Activated CD8-positive, alpha-beta memory T cell treated with anti-CD3 and anti-CD28 coated beads for 4 hours (primary cell): Measurements from ENCODE around the gene PHF21B.
"Not testable (repeated sequence)": the region's sequence is repeated elsewhere in the genome, so short reads cannot be mapped to it uniquely, and the experiment has no call there.

Source experiments
- DNase-seq, 2 donors: peaks; one replicate each; pipeline ENCODE4 v3.0.0-alpha.2; 2020; ENCODE audit warnings: low read depth in 2 of 2

The PHF21B gene

DNA sequence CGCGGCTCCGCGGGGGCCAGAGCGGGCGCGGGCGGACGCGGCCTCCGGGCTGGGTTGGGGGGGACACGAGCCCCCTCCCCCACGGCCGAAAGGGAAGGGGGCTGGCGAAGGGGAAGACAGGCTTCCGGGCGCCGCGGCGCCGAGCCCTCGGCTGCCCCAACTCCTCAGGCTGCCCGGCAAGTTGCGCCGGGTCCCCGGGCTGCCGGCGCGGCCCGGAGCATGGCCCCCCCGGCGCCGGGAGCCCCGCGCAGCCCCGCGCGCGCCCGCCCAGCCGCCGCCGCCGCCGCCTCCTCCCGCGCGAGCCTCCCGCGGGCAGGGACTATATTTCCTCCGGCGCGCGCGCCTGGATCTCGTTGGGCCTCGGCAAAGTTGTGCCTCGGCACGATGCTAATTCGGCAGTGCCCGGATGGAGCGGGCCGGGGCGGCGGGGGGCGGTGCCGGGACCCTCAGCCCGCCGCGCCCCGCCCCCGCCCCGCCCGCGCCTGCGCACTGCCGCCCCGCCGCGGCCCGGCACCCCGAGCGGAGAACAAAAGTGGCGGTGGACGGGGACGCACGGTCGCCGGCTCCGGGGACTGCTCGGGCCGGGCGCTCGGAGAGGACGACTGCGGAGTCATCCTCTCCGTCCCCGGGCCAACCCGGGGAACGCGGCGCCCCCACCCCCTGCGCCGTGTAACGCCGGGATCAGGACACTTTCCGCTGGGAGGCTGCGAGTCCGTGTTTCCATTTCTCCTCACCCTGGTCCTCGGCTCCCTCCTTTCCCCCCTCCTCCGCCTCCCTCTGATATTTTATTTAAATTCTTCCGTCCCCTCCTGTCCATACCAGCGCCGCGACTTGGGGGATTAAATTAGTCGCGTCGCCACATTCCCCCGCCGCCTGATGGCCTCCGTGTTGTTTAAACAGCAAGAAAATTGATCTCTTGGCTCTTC is at the start of gene PHF21B:
Gene PHF21B, minus strand, starts transcription at position 400 of the 926 bp plus-strand sequence. CDS start 456 bp downstream, outside the sequence.
- no peak for DNase-seq

DNA sequence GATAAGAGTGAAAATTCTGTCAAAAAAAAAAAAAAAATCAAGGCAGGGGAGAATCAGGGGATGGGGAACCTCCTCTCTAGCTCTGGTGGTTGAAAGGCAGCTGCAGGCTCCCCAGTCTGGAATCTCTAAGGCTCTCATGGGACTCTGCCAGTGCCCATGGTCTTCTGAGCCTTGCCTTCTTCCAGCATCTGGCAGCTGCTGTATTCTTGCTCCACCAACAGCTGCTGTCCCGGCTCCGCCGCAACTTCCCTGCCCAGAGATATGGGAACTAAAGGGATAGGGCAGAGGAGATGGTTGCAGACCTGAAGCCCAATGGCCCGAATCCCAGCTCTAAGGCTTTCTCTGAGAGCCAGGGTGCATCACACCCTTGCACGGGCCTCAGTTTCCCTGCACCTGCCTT is 49.5 kb upstream of the PHF21B start:
- DNase-seq: no peak

DNA sequence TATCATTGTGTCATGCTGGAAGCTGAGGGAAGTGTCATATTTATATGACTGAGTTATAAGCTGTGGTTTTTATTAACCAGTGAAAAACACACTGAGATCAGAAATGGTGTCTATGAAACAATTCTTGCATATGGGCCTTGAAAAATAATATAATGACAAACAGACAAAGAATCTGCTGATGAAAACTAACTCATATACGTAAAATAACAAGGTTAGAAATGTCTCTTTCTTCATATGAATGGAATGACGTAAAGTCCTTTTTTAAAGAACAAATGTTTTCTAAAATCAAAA is 48.8 kb upstream of the PHF21B start:
- DNase-seq: no peak

DNA sequence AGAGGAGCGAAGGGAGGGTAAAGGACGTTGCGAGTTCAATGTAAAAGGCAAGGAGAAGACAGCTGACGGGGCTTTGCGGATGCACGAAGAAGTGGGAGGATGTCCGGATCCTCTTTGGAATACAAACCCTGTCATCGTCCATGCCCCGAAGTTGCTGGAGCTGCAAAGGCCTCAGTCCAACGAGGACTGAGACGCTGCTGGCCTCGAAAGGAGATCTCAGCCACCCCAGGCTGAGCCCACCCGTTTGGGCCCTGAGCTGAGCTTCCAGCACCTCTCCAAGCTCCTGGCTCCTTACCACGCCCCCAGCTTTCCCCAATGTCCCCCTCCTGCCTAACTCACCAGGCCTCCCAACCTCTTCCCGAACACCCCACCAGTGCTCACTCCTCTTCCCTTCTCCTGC is 46.1 kb upstream of the PHF21B start:
- no peak for DNase-seq

DNA sequence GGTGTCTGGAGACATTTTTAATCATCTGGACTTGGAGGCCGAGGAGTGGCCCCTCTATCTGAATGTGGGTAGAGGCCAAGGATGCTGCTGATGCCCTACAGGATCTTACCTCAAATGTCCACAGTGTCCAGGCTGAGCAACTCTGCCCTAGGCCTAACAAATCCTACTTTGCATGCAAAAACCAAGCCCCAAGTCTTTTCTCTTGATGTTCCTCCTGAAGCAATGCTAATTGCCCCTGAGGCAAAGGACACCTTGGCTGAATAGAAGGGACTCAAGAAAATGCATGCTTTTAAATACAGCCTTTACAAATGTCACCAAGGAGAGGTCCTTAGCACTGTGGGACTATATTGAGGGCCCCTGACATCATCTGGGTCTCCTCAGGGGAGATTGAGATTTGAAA is 43.8 kb upstream of the PHF21B start:
- DNase-seq: no peak

DNA sequence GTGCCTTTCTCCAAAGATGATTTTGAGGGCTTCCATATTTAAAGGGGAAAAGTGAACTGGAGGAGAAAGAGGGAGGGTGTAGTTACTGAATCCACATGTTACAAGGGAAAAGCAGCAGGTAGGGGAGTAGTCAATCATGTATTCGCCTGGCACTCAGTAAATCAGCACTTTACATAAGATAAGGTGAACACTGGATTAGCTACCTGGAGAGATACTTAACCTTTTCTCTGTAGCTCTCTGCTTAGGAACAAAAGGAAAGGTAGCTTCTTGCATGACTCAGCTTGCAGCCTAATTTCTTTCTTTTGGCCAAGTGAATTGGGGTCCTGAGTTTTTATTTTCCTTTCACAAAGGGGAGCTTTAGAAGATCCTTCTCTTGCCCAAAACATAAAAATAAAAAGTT is 43.3 kb upstream of the PHF21B start:
- no peak for DNase-seq

DNA sequence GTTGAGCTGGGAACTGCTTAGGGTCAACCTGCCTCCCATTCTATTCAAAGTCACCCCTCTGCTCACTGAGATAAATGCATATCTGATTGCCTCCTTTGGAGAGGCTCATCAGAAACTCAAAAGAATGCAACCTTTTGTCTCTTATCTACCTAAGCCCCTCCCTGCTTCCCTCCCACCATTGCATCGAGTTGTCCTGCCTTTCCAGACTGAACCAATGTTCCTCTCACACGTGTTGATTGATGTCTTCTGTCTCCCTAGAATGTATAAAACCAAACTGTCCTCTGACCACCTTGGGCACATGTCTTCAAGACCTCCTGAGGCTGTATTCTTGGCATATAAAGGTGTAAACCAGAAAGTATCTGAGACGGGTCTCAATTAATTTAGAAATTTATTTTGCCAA is 42.9 kb upstream of the PHF21B start:
- not testable (repeated sequence) for DNase-seq

DNA sequence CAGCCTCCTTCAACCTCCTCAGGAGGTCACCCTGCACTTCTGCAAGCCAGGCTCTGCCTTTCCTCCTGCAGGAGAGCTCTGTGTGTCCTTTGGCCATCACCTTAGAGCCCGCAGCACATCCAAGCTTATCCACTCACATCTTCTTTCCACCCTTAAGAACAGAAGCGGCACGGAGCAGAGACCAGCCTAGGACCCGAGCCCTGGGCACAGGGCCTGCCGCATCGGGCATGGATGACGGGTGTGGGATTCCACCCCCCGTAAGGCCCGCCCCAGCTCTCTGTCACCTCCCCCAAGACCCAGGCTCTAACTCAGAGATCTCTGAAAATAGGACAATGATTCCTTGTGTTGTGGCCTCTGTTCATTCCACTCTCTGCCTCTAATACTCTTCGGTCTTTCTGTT is 42.1 kb upstream of the PHF21B start:
- no peak for DNase-seq

DNA sequence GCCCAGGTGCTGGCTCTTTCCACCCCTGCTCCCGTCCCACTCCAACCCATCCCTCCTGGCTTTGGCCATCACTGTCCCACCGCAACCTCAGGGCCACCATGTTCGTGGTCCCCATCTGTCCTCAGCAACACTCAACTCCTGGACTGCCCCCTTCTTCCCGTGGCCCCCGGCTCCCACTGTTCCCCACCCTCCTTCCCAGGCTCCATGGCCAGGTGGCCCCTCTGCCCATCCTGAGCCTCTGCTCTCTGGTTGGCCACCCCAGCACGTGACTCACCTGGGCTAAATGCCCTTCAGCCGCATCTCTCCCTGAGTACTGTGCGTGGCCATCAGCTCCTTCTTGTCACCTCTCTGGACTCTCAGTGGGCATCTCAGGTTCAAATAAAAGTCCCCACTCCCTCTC is 41.6 kb upstream of the PHF21B start:
- DNase-seq: no peak

DNA sequence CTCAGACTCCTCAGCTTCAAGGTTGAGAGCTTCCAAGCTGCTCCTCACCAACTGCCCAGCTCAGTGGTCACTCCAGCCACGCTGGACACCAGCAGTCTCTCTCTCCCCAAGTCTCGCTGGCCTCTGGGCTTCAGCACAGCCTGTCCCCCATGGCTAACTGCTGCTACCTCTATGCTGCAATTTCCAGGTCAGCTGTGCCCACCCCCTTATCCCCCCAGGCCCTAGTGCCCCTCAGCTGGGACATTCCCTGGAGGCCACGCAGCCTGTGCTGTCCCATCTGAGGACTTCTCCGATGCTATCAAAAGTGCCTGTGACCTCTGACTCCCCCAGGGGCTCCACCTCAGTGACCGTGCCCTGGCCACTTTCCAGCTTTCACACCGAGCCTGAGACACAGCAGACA is 37.5 kb upstream of the PHF21B start:
- no peak for DNase-seq

DNA sequence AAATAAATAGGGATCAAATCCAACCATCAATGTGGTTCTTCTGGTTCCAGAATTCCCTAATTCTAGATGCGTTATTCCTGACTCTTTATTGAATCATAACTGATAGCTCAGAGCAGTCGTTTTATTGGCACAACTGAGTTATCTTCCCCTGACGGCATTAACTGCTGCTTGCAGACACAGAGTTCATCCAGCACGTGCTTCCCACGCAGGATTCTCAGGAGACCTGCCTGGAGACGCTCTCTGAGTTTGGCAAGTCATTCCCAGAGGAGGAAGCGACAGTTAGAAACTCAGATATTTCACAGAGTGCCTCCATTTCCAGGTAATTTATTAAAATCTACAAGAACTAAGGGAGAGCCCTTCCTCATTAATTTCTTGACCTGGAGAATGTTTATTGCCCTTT is 35.4 kb upstream of the PHF21B start:
- no peak for DNase-seq

DNA sequence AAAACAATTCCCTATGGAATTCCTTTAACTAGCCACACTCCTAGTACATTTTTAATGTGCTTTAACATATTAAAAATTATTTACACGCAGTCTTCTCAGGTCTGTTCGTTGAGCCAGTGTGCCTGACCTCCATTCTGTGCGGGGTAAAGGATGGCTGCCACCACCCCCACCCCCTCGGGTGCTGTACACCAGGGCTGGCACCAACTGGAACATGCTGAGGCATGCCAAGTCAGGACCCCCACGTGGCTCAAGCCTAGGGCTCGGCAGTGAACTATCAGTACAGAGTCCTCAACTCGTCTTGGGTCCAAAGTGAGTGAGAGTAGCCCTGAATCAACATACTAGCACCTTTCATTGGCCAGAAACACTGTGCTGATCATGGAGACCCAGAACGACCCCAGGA is 32.5 kb upstream of the PHF21B start:
- no peak for DNase-seq

DNA sequence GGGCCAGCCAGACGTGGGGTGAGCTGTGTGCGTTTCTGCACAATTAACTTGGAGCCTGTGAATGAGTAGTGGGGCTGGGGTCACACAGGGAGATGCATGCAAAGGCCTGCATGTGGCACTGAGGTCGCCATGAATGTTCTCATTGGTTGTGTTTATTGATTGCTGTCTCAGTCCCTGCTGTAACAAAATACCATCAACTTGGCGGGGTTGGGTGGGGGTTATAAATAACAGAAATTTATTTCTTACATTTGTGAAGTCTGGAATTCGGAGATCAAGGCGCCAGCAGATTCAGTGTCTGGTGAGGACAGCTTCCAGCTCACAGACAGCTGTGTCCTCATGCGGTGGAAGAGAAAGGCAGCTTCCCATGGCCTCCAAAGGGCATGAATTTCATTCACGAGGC is 29.3 kb upstream of the PHF21B start:
- DNase-seq: no peak

DNA sequence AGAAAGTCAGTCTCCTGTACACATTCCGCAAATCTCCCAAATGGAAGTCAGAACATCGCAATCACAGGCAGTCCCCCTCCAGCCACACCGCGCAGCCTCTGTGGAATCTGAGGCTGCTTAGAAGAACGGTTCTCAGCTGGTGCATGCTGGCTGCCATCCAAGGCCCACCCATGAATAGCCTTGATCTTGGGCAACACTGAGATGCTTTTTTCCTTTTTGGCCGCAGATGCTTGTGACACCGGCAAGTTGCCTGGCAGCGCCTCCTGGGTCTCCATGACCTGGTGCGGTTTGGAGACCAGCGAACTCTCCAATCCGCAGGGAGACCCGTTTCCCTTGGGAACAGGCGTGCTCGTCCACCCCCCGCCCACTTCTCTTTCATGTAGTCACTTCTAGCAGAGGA is 26.3 kb upstream of the PHF21B start:
- no peak for DNase-seq

DNA sequence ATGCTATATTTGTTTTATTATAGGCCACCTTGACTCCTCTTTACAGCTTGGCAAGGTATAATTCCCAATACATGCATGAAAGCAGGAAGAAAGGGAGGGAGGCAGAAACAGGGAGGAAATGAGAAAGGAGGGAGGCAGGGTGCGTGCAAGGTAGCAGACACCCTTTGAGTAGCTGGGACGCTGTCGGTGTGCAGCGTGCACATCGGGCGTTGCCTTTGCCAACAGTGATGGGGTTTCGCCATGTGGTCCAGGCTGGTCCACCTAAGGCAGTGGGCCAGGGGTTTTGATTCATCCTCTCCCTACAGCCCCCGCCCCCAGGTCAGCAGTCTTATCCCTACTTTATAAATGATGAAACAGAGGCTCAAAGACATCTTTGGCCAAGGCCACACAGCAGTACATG is 25.0 kb upstream of the PHF21B start:
- DNase-seq: no peak

DNA sequence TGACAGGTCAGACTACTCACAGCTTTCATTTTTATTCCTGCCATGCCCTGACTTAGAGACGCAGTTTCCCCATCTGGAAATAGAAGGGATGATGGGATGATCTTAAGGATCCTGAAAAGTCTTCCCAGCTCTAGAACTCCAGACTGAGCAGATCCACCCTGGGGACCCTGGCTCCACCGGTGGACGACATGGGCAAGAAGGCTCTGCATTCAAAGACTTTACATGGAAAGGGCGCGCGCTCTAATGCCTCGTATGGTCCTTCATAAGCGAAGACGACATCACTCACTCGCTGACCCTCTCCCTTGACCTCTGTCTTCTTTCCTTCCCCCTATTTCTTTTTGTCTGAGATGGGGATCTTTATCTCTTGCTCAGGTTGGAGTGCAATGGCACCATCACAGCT is 24.4 kb upstream of the PHF21B start:
- no peak for DNase-seq

DNA sequence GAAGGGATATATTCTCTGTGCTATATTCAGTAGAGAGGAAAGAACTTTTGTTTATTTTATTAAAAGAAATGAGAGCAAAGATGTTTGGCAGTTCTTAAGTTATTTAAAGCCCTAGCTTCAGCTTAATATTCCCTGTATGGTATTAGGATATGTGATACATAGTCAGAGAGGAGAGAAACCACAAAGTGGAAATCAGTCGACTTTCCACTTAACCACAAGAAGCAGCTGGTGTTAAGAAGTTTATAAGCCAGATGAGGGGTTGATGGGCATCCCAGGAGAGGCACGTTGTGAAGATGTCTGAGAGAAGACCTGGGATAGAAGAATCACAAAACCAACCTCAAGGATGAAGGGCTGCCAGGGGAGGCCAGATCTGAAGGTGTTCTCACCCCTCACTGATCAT is 23.3 kb upstream of the PHF21B start:
- no peak for DNase-seq

DNA sequence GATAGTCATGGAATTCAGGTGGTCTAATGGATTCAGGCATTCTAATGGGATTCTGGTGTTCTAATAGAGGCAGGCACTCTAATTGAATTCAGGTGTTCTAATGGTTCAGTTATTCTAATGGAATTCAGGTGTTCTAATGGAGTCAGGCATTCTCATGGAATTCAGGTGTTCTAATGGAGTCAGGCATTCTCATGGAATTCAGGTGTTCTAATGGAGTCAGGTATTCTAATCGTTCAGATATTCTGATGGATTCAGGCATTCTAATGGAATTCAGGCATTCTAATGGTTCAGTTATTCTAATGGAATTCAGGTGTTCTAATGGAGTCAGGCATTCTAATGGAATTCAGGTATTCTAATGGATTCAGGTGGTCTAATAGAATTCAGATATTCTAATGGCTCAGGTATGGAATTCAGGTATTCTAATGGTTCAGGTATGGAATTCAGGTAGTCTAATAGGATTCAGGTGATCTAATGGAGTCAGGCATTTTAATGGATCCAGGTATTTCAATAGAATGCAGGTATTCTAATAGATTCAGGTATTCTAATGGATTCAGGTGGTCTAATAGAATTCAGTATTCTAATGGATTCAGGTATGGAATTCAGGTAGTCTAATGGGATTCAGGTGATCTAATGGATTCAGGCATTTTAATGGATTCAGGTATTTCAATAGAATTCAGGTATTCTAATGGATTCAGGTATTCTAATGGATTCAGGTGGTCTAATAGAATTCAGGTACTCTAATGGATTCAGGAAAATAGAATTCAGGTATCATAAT is 22.0 kb upstream of the PHF21B start:
- DNase-seq: no peak

DNA sequence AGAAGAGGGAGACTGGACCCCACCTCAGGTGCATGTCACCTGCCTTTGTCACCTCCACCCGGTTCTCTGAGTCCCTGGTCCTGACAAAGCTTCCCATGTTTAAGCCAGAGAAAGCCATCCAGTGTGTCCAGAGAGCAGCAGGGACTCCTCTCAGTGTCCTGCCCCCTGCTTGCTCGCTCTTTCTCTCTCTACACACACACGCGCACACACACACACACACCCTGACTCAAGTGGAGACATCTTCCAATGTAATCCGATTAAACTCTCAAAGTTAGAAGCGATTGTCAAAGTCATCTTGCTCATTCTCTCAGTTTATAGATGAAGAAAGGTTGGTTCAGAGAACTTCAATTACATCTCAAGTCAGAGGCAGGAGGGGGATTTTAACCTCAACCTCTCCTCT is 19.7 kb upstream of the PHF21B start:
- no peak for DNase-seq

DNA sequence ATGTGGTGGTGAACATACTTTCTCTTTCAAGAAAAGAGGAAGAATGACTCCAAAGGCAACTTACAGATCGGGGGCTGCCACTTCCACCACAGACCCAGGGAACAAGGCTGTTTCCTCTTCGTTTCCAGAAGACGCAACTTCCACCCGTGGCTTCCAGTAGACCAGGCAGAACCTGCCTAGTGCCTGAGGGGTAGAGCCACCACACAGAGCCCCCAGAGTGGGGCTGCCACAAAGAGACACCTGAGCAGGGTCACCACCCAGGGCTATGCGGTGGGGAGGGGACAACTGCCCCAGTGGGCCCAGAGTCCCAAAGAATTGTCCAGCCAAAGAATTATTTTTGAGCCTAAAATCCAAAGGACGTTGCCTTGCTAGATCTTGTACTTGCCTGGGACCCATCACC is 16.7 kb upstream of the PHF21B start:
- DNase-seq: no peak

DNA sequence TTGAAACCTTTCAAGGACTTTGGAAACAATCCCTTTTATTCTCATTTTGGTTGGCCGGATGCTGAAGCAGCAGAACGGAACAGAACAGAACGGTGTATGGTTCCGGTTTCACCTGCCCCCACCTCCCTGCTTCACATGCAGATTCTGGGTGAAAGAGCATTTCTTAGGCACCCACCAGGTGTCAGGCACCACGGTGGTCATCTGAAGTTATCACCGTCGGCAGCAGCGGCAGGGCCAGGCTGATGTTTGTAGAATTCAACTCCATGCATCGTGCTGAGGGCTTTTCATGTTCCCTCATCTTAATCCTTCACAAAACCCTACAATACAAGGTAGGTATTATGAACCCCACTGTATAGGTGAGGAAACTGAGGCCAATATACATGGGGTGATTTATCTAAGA is 13.6 kb upstream of the PHF21B start:
- no peak for DNase-seq

DNA sequence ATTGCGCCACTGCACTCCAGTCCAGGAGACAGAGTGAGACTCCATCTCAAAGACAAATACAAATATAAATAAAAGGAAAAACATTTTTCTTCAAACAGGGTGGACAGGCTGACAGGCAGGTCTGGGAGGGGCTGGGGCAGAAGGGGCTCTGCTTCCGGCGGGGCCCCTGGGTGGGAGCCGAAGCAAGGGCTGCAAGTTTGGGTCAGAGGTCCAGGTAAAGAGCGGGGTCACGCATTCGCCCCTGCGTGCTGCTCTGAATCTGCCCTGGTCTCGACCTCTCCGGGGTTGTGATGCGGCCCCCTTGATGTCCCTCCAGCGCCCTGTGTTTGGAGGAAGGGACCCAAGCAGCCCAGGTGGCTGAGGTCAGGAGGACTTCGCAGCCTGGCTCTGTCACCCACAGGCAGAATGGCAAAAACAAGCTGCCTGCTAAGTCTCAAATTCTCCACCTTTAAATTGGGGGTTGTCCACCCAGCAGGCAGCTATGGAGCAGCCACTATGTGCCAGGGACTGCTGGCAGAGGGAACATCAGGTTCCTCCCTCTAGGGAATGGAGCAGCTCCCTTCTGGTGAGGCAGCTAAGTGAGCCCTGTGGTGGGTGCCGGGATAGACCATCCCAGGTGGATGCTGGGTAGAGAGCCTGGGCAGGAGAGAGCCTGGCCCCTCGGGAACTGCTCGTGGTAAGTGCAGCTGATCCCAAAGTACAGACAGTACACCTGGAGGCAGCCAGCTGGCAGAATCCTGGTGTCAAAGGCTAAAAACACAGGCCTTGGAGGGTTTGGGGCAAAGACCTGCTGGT is 10.3 kb upstream of the PHF21B start:
- DNase-seq: no peak

DNA sequence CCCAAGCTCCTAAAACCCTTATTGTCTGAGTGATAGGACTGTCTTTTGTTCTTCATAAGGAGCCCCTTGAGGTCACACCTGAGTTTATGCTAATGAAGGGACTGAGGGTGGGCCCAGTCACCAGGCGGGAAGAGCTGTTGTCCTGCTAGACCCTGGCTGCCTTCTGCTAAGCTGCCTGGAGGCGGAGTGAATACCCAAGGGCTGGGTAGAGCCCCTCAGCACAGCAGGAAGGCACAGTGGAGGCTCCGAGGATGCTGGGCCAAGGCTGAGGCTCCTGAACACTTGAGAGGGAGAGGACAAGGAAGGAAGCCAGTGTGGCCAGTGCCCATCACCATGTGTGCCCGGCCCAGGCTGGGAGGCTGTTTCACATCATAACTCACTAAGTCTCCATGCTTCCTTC is 4.8 kb upstream of the PHF21B start:
- no peak for DNase-seq
